GM19452 (cell line): ENCODE data around the gene ASCL2.
"Not testable (repeated sequence)": the region's sequence is repeated elsewhere in the genome, so short reads cannot be mapped to it uniquely, and the experiment has no call there.

Experiments
- ATAC-seq: cut with Tn5 transposase; IDR thresholded peaks from one replicate; pipeline ENCODE4 v1.9.1; 2021; ENCODE audit not compliant: unreplicated experiment

Gene ASCL2

GRCh38 chr11:2237457-2238238, 32.7 kb downstream of the ASCL2 start:
- no peak for ATAC-seq

GRCh38 chr11:2236381-2237134, 33.8 kb downstream of the ASCL2 start:
- ATAC-seq = not testable (repeated sequence)

- ATAC-seq = no peak
Observed at GRCh38 chr11:2235588-2236326, 34.6 kb downstream of the ASCL2 start.

GRCh38 chr11:2234963-2235362, 35.4 kb downstream of the ASCL2 start:
- no peak for ATAC-seq

- ATAC-seq = no peak
Observed at GRCh38 chr11:2233693-2234455, 36.5 kb downstream of the ASCL2 start.

GRCh38 chr11:2229713-2230297, 40.6 kb downstream of the ASCL2 start:
- ATAC-seq = no peak

- no peak for ATAC-seq
Observed at GRCh38 chr11:2224254-2224653, 46.1 kb downstream of the ASCL2 start.

- ATAC-seq = no peak
Observed at GRCh38 chr11:2223153-2223794, 47.1 kb downstream of the ASCL2 start.

GRCh38 chr11:2222451-2222850, 47.9 kb downstream of the ASCL2 start:
- ATAC-seq = no peak

GRCh38 chr11:2221591-2221990, 48.8 kb downstream of the ASCL2 start:
- no peak for ATAC-seq

GRCh38 chr11:2221024-2221423, 49.4 kb downstream of the ASCL2 start:
- no peak for ATAC-seq

- ATAC-seq = no peak
Observed at GRCh38 chr11:2220173-2220771, 50.1 kb downstream of the ASCL2 start.

GRCh38 chr11:2219318-2220017, 50.9 kb downstream of the ASCL2 start:
- no peak for ATAC-seq
